DND-41 (cell line): ENCODE data around the gene FAM107B.

Source experiments
- CTCF ChIP-seq: IDR thresholded peaks from 2 replicates; pipeline ENCODE4 v1.5.1; 2012; ENCODE audit warnings: borderline replicate concordance, low read length, moderate library complexity, mild to moderate bottlenecking; ENCODE audit not compliant: poor library complexity, severe bottlenecking; ENCODE audit errors: extremely low read depth
- EZH2 ChIP-seq: IDR thresholded peaks from 3 replicates; pipeline ENCODE4 v1.6.1; 2012; ENCODE audit warnings: borderline replicate concordance, low read depth, mild to moderate bottlenecking, moderate library complexity, low read length, inconsistent platforms; ENCODE audit not compliant: severe bottlenecking

DNA sequence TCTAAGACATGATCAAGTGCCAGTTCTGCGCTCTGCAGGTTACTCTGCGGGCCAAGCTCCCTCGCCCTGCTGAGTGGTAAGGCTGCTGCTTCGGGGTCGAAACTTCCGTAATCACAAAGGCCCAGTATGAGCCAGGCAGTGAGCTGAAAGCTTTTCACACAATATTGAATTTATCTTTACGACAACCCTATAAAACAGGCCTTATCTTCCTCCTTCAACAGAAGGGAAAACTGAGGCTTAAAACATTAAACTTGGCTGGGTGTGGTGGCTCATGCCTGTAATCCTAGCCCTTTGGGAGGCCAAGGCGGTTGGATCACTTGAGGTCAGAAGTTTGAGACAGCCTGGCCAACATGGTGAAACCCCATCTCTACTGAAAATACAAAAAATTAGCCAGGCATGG, 83.3 kb downstream of the FAM107B start:
- TF ChIP-seq CTCF (no peak), EZH2 (no peak)
